Measurements from ENCODE around the gene CASKIN2. TPM values are rescaled to one million over a fixed set of nuclear protein-coding genes. Genes with fewer than 3 reads are reported as not detected.

The CASKIN2 gene
- total RNA-seq, 6 experiments from 2014 or later = 9.0 to 26.0 (median 12.0) TPM

DNA sequence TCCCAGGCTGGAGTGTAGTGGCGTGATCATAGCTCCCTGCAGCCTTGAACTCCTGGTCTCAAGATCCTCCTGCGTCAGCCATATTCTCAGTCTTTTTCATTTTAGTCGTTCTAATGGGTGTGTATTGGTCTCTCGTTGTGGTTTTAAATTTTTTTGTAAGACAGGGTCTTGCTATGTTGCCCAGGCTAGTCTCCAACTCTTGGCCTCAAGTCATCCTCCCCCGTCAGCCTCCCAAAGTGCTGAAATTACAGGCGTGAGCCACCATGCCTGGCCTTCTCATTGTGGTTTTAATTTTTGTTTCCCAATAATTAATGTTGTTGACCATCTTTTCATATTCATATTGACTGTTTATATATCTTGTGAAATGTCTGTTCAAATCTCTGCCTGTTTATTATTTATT lies 50.3 kb downstream of the CASKIN2 start:
- Histone ChIP-seq H3K27me3 (no peaks in the 10 kb centered on the region), H3K9me3 (no peaks in the 10 kb centered on the region), H3K4me3 (no peak overlapping the region), H3K4me1 (peaks cover 0 to 4% (median 0%) of the 10 kb centered on the region in 4 donors), H3K36me3 (no peaks in the 10 kb centered on the region), H3K27ac (no peak overlapping the region)
- WGBS (ENCODE audit: insufficient coverage, low coverage, low lambda C conversion rate, missing lambda C conversion rate) = 91% methylated on average over 5 of the region's 6 CpGs
- DNase-seq (no peak), ATAC-seq (no peak)
- intact Hi-C loops (cut with DNase I) = no loop called here
- no peak for TF ChIP-seq POLR2A (IDR thresholded peaks at IDR 0.05)
- TF ChIP-seq, protein P1, sequence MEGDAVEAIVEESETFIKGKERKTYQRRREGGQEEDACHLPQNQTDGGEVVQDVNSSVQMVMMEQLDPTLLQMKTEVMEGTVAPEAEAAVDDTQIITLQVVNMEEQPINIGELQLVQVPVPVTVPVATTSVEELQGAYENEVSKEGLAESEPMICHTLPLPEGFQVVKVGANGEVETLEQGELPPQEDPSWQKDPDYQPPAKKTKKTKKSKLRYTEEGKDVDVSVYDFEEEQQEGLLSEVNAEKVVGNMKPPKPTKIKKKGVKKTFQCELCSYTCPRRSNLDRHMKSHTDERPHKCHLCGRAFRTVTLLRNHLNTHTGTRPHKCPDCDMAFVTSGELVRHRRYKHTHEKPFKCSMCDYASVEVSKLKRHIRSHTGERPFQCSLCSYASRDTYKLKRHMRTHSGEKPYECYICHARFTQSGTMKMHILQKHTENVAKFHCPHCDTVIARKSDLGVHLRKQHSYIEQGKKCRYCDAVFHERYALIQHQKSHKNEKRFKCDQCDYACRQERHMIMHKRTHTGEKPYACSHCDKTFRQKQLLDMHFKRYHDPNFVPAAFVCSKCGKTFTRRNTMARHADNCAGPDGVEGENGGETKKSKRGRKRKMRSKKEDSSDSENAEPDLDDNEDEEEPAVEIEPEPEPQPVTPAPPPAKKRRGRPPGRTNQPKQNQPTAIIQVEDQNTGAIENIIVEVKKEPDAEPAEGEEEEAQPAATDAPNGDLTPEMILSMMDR (IDR thresholded peaks at IDR 0.05) = no peak

DNA sequence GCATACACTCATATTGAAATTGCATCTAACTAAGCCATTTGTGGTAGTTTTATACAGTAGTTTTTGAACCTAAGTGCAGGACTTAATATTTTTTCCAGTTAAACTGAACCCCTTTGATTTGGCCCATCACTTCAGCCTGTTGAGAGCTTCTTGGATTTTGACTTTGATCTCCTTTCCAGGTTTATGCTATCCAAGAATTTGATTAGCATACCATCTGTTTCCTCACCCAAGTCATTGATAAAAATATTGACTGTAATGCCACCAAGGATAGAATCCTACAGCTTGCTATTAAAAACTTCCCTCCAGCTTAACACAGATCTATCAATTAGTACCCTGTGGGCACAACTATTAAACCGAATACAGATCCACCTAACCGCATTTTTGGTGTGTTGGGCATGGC lies 51.7 kb downstream of the CASKIN2 start:
- DNase-seq (no peak), ATAC-seq (no peak)
- Histone ChIP-seq H3K9me3 (no peaks in the 10 kb centered on the region), H3K4me1 (peaks cover 0 to 9% (median 0%) of the 10 kb centered on the region in 4 donors), H3K4me3 (no peak overlapping the region), H3K36me3 (no peaks in the 10 kb centered on the region), H3K27ac (no peak overlapping the region), H3K27me3 (no peaks in the 10 kb centered on the region)
- WGBS (ENCODE audit: insufficient coverage, low coverage, low lambda C conversion rate, missing lambda C conversion rate) = 94% methylated on average over 2 of the region's 2 CpGs
- intact Hi-C loops (cut with DNase I) = no loop called here
- no peak for TF ChIP-seq POLR2A (IDR thresholded peaks at IDR 0.05)

DNA sequence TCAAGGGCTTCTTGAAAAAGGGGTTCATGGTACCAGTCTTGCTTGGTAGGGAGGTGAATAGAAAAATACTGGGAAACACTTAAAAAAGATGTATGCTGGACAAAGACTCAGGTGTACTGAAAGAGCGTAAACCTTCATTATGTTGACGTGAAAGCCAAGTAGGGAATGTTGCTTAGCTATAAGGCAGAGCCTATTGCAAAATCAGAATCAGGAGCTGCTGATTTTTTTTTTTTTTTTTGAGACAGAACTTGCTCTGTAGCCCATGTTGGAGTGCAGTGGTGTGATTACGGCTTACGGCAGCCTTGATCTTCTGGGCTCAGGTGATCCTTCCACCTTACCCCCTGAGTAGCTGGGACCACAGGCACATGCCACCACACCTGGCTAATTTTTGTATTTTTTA lies 55.0 kb downstream of the CASKIN2 start:
- Histone ChIP-seq H3K9me3 (no peaks in the 10 kb centered on the region), H3K4me3 (no peak overlapping the region), H3K4me1 (peaks cover 0 to 21% (median 0%) of the 10 kb centered on the region in 4 donors), H3K27ac (peak overlapping the region in 1 of 3 donors; percentile 16), H3K36me3 (no peaks in the 10 kb centered on the region), H3K27me3 (no peaks in the 10 kb centered on the region)
- WGBS (ENCODE audit: insufficient coverage, low coverage, low lambda C conversion rate, missing lambda C conversion rate) = 77% methylated on average over 4 of the region's 4 CpGs
- TF ChIP-seq POLR2A (IDR thresholded peaks at IDR 0.05) = no peak
- TF ChIP-seq, protein P1 (IDR thresholded peaks at IDR 0.05) = no peak
- intact Hi-C loops (cut with DNase I) = no loop called here
- DNase-seq (no peak), ATAC-seq (no peak)

DNA sequence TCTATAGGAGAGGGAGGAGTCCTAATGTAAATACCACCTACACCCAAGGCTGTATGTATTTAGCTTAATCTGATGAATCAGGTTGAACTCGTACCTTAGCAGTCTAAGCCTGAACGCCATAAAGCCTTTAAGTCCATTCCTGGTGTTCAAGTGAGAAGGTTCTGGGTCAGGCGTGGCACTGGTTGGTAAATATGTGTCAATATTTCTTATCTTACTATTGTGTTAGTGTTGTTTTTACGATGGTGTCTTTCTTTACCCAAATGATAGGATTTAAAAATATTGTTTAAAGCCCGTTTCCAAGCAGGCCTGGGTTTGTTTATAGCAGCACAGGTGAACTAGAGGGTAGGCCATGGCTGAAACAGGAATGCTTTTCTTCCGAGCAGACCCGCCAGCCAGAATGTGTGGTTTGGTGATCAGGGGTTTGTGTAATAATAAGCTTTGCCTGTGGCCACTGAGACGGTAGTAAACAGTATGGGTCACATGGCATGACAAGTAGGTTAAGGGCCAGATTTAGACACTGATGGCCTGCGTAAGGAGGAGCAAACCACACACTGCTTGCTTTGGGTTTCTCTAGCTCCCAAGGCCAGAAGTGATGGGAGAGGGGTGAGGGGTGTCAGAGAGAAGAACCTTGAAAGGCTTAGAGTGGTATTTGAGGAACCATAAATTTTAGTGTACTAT lies 55.6 kb downstream of the CASKIN2 start:
- no peaks in the 10 kb centered on the region for H3K27me3 ChIP-seq
- intact Hi-C loops (cut with DNase I) = no loop called here
- no peaks in the 10 kb centered on the region for H3K36me3 ChIP-seq
- no peak for TF ChIP-seq POLR2A (IDR thresholded peaks at IDR 0.05)
- TF ChIP-seq, protein P1 (IDR thresholded peaks at IDR 0.05) = no peak
- H3K4me1 ChIP-seq = peaks cover 0 to 21% (median 0%) of the 10 kb centered on the region in 4 donors
- WGBS (ENCODE audit: insufficient coverage, low coverage, low lambda C conversion rate, missing lambda C conversion rate) = 49% methylated on average over 9 of the region's 9 CpGs
- ATAC-seq = peak in 2 of 4 donors; percentile 31 to 40
- DNase-seq = no peak
- peak overlapping the region in 2 of 3 donors; percentile 13 to 16 for H3K27ac ChIP-seq
- no peaks in the 10 kb centered on the region for H3K9me3 ChIP-seq
- no peak overlapping the region for H3K4me3 ChIP-seq

DNA sequence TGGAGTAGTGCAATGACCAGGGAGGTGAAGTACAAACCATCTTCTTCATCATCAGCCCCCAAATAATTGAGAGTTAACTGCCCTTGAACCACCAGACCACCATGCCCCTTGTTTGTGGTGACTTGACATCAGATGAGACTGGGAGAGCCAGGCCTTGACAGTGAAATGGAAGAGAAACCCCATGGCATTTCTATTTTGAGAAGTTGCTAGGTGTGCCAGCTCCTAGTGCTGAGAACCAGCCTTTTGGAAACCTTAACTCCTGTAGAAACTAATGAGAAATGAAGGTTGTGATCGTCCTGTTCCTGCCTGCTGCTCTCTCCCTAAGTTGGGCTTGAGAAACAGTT lies 56.1 kb downstream of the CASKIN2 start:
- TF ChIP-seq, protein P1 (IDR thresholded peaks at IDR 0.05) = no peak
- TF ChIP-seq POLR2A (IDR thresholded peaks at IDR 0.05) = no peak
- peaks cover 0 to 21% (median 0%) of the 10 kb centered on the region in 4 donors for H3K4me1 ChIP-seq
- WGBS (ENCODE audit: insufficient coverage, low coverage, low lambda C conversion rate, missing lambda C conversion rate) = 60% methylated on average over 1 of the region's 1 CpG
- H3K27ac ChIP-seq = peak overlapping the region in 2 of 3 donors; percentile 13 to 16
- H3K27me3 ChIP-seq = no peaks in the 10 kb centered on the region
- ATAC-seq = no peak
- H3K4me3 ChIP-seq = no peak overlapping the region
- no peaks in the 10 kb centered on the region for H3K36me3 ChIP-seq
- intact Hi-C loops (cut with DNase I) = no loop called here
- DNase-seq = no peak
- no peaks in the 10 kb centered on the region for H3K9me3 ChIP-seq
